ENCODE measurements around the gene UCHL3.

Gene UCHL3

GRCh38 chr13:75635101-75635827 is 85.7 kb downstream of the UCHL3 start:
- peak; percentile 32 for DNase-seq (ENCODE audit: low spot score)
- in situ Hi-C loops (cut with MboI; ENCODE audit: low pct_unique_long_range_greater_than_20kb, low sequenced_read_pairs, unreplicated experiment), result no loop called here

GRCh38 chr13:75635828-75636435 is 86.3 kb downstream of the UCHL3 start, which contains the start of gene LMO7:
LMO7 (plus strand) TSS chr13:75636330; CDS start chr13:75636658, 328 bp downstream.
- DNase-seq (ENCODE audit: low spot score), result peak; percentile 84
- in situ Hi-C loops (cut with MboI; ENCODE audit: low pct_unique_long_range_greater_than_20kb, low sequenced_read_pairs, unreplicated experiment), result no loop called here
- TF ChIP-seq CTCF (IDR thresholded peaks at IDR 0.05; ENCODE audit: extremely low read depth, insufficient read depth, missing control alignments), result no peak

More at GRCh38 chr13:75635101-75635827, 85.7 kb downstream of the UCHL3 start:
- TF ChIP-seq CTCF (IDR thresholded peaks at IDR 0.05; ENCODE audit: extremely low read depth, insufficient read depth, missing control alignments), result no peak

- in situ Hi-C loops (cut with MboI; ENCODE audit: low pct_unique_long_range_greater_than_20kb, low sequenced_read_pairs, unreplicated experiment), result no loop called here
- peak; percentile 57 for DNase-seq (ENCODE audit: low spot score)
- peak; percentile 17 for TF ChIP-seq CTCF (IDR thresholded peaks at IDR 0.05; ENCODE audit: extremely low read depth, insufficient read depth, missing control alignments)
Measured at GRCh38 chr13:75636436-75637180, 87.0 kb downstream of the UCHL3 start.

- no peak for TF ChIP-seq CTCF (IDR thresholded peaks at IDR 0.05; ENCODE audit: extremely low read depth, insufficient read depth, missing control alignments)
- in situ Hi-C loops (cut with MboI; ENCODE audit: low pct_unique_long_range_greater_than_20kb, low sequenced_read_pairs, unreplicated experiment), result no loop called here
- DNase-seq (ENCODE audit: low spot score), result peak; percentile 19
Measured at GRCh38 chr13:75637181-75637750, 87.7 kb downstream of the UCHL3 start.

- peak; percentile 36 for DNase-seq (ENCODE audit: low spot score)
- in situ Hi-C loops (cut with MboI; ENCODE audit: low pct_unique_long_range_greater_than_20kb, low sequenced_read_pairs, unreplicated experiment), result no loop called here
- no peak for TF ChIP-seq CTCF (IDR thresholded peaks at IDR 0.05; ENCODE audit: extremely low read depth, insufficient read depth, missing control alignments)
Measured at GRCh38 chr13:75639454-75639853, 89.9 kb downstream of the UCHL3 start.

GRCh38 chr13:75641026-75641425 is 91.4 kb downstream of the UCHL3 start:
- TF ChIP-seq CTCF (IDR thresholded peaks at IDR 0.05; ENCODE audit: extremely low read depth, insufficient read depth, missing control alignments), result no peak
- in situ Hi-C loops (cut with MboI; ENCODE audit: low pct_unique_long_range_greater_than_20kb, low sequenced_read_pairs, unreplicated experiment), result no loop called here
- no peak for DNase-seq (ENCODE audit: low spot score)
